Stomach (tissue), 9 donors: ENCODE data around the gene ASMT. TPM values are rescaled to one million over a fixed set of nuclear protein-coding genes. Genes with fewer than 3 reads are reported as not detected.

Experiments
- DNase-seq, 2 donors: peaks; one replicate each; pipeline versions ENCODE4 v3.0.0 to v3.0.0-alpha.2; 2013 to 2019
- H3K27ac ChIP-seq, 5 donors: fragments of 200-600 bp in 4 of 5; sonication (generic) in 4 of 5; one replicate each; pipeline ENCODE4 v1.5.1; 2013 to 2019; ENCODE audit warnings: mild to moderate bottlenecking in 1 of 5, moderate library complexity in 1 of 5
- H3K27me3 ChIP-seq, 3 donors: fragments of 200-600 bp; sonication (generic); one replicate each; pipeline ENCODE4 v1.5.1; 2017 to 2019; ENCODE audit warnings: mixed run types in 1 of 3
- H3K36me3 ChIP-seq, 4 donors: fragments of 200-600 bp; sonication (generic); 1 replicate in 3 of 4; 2 replicates in 1 of 4; pipeline ENCODE4 v1.5.1; 2016 to 2019
- H3K4me1 ChIP-seq, 4 donors: fragments of 200-600 bp; sonication (generic); one replicate each; pipeline ENCODE4 v1.5.1; 2016 to 2019
- H3K4me3 ChIP-seq, 4 donors: fragments of 200-600 bp; sonication (generic) in 3 of 4; one replicate each; pipeline ENCODE4 v1.5.1; 2016 to 2019; ENCODE audit warnings: mild to moderate bottlenecking in 1 of 4
- H3K9me3 ChIP-seq, 4 donors: fragments of 200-600 bp; sonication (generic); one replicate each; pipeline ENCODE4 v1.5.1; 2016 to 2019
- CTCF ChIP-seq, 7 experiments: fragments of 450-650 bp in 4 of 7; fragments of 200-600 bp in 3 of 7; sonication (generic) in 3 of 7; IDR thresholded peaks; one replicate each; pipeline ENCODE4 v1.5.1; 2016 to 2019; ENCODE audit warnings: antibody characterized with exemption in 7 of 7, control low read depth in 2 of 7, mild to moderate bottlenecking in 1 of 7
- EP300 ChIP-seq: sonication (generic); formaldehyde crosslinking; IDR thresholded peaks from one replicate; pipeline ENCODE4 v1.6.1; 2017; ENCODE audit warnings: antibody characterized with exemption
- POLR2A ChIP-seq, 4 donors: fragments of 450-650 bp; IDR thresholded peaks; one replicate each; pipeline ENCODE4 v1.6.1; 2016; ENCODE audit warnings: antibody characterized with exemption in 4 of 4, control low read depth in 2 of 4, mild to moderate bottlenecking in 1 of 4, moderate library complexity in 1 of 4
- POLR2AphosphoS5 ChIP-seq, 3 donors: sonication (generic); formaldehyde crosslinking; IDR thresholded peaks; one replicate each; pipeline ENCODE4 v1.6.1; 2016; ENCODE audit warnings: antibody characterized with exemption in 3 of 3
- WGBS, 5 donors: extraction: QIAGEN DNeasy Blood & Tissue Kit in 3 of 5; methylation state at CpG; one replicate each; pipeline versions ENCODE4 v1.1.5 to v1.1.7; 2013 to 2018; 5-methylcytosine and 5-hydroxymethylcytosine counted together
- intact Hi-C: fragments of 100-400 bp; cut with DNase I; formaldehyde crosslinking; loops from one replicate; pipeline ENCODE4 v1.15.1; 2023; ENCODE audit warnings: low total_unique reads
- polyA plus RNA-seq, 3 donors: library from polyadenylated mRNA; stranded (reverse); fragments of 200-250 nt; gene quantifications; one replicate each; pipeline ENCODE4 v1.2.3, GENCODE V29; 2013
- total RNA-seq, 5 donors: library from RNA; depleted of rRNA; stranded (reverse); fragments of >200 nt; gene quantifications; one replicate each; pipeline versions ENCODE4 v1.1.0 to v1.2.3, GENCODE V29; 2014 to 2016
- donor health status: healthy with polysubstance abuse.
- donor health status: Bipolar disorder and iron deficiency.
- donor health status: healthy.

ASMT gene
- total and polyA plus RNA-seq, 8 donors, result 0.43 TPM; not detected in 7

- peaks cover 18 to 35% (median 28%) of the 10 kb centered on the region in 4 donors for H3K4me1 ChIP-seq
These were observed 17.4 kb upstream of the ASMT start for GRCh38 chrX:1597345-1598020.

GRCh38 chrX:1598021-1598875 is 16.6 kb upstream of the ASMT start:
- Histone ChIP-seq H3K4me3 (no peak overlapping the region), H3K4me1 (peaks cover 10 to 27% (median 20%) of the 10 kb centered on the region in 4 donors), H3K9me3 (peaks cover 0 to 9% (median 0%) of the 10 kb centered on the region in 4 donors), H3K36me3 (peaks cover 92 to 100% (median 97%) of the 10 kb centered on the region in 4 donors), H3K27me3 (no peaks in the 10 kb centered on the region), H3K27ac (no peak overlapping the region)
- TF ChIP-seq CTCF (IDR thresholded peaks at IDR 0.05) (no peak), POLR2AphosphoS5 (IDR thresholded peaks at IDR 0.05) (no peak), EP300 (no peak)
- peak in 1 of 2 donors; percentile 22 for DNase-seq
- intact Hi-C loops, result no loop called here
- 84 to 90% (median 88%) methylated on average over 33 to 50 of the region's 50 CpGs for WGBS, 5 donors

More at GRCh38 chrX:1597345-1598020, 17.4 kb upstream of the ASMT start:
- no peaks in the 10 kb centered on the region for H3K27me3 ChIP-seq
- TF ChIP-seq POLR2AphosphoS5 (IDR thresholded peaks at IDR 0.05), result no peak
- no peak for TF ChIP-seq EP300
- no peak for TF ChIP-seq POLR2A (IDR thresholded peaks at IDR 0.05)
- no peak for TF ChIP-seq CTCF (IDR thresholded peaks at IDR 0.05)
- intact Hi-C loops, result no loop called here
- no peak overlapping the region for H3K27ac ChIP-seq
- peaks cover 86 to 92% (median 89%) of the 10 kb centered on the region in 4 donors for H3K36me3 ChIP-seq
- whole genome bisulfite sequencing, 5 donors, result 91 to 94% (median 91%) methylated on average over 19 to 25 of the region's 25 CpGs
- H3K9me3 ChIP-seq, result peaks cover 0 to 9% (median 0%) of the 10 kb centered on the region in 4 donors
- DNase-seq, result peak in 1 of 2 donors; percentile 22
- no peak overlapping the region for H3K4me3 ChIP-seq

GRCh38 chrX:1598876-1599790 is 15.7 kb upstream of the ASMT start:
- DNase-seq, result no peak
- intact Hi-C loops, result no loop called here
- Histone ChIP-seq H3K9me3 (peaks cover 0 to 9% (median 0%) of the 10 kb centered on the region in 4 donors), H3K4me3 (no peak overlapping the region), H3K36me3 (peaks cover 85 to 99% (median 98%) of the 10 kb centered on the region in 4 donors), H3K27me3 (no peaks in the 10 kb centered on the region), H3K4me1 (peaks cover 1 to 18% (median 12%) of the 10 kb centered on the region in 4 donors), H3K27ac (no peak overlapping the region)
- 88 to 92% (median 91%) methylated on average over 40 to 57 of the region's 57 CpGs for WGBS, 5 donors
- no peak for TF ChIP-seq CTCF (IDR thresholded peaks at IDR 0.05)
- TF ChIP-seq EP300, result no peak
- no peak for TF ChIP-seq POLR2A (IDR thresholded peaks at IDR 0.05)
- TF ChIP-seq POLR2AphosphoS5 (IDR thresholded peaks at IDR 0.05), result no peak
